ENCODE results near the gene ARHGEF11. TPM values are rescaled to one million over a fixed set of nuclear protein-coding genes. Genes with fewer than 3 reads are reported as not detected.

ARHGEF11 gene
- total RNA-seq, 1 donor from 2014 or later: 29.1 TPM

- H3K4me3 ChIP-seq: peak overlapping the region; percentile 6
- peak overlapping the region; percentile 94 for H3K27ac ChIP-seq (replicated peaks)
- TF ChIP-seq CTCF (IDR thresholded peaks at IDR 0.05; ENCODE audit: borderline replicate concordance): no peak
- H3K4me1 ChIP-seq: peaks cover 97% of the 10 kb centered on the region
- H3K27me3 ChIP-seq (ENCODE audit: low read depth): peaks cover 26% of the 10 kb centered on the region
- intact Hi-C loops (cut with micrococcal nuclease): no loop called here
- no peaks in the 10 kb centered on the region for H3K9me3 ChIP-seq (replicated peaks)
- H3K36me3 ChIP-seq: peaks cover 17% of the 10 kb centered on the region
- DNase-seq: no peak
Measured at GRCh38 chr1:156901966-156902915, 143.3 kb downstream of the ARHGEF11 start.

- Histone ChIP-seq H3K9me3 (replicated peaks) (no peaks in the 10 kb centered on the region), H3K4me3 (peak overlapping the region; percentile 6), H3K36me3 (peaks cover 10% of the 10 kb centered on the region), H3K27ac (replicated peaks) (peak overlapping the region; percentile 94), H3K4me1 (peaks cover 97% of the 10 kb centered on the region), H3K27me3 (ENCODE audit: low read depth) (peaks cover 23% of the 10 kb centered on the region)
- TF ChIP-seq CTCF (IDR thresholded peaks at IDR 0.05; ENCODE audit: borderline replicate concordance): no peak
- intact Hi-C loops (cut with micrococcal nuclease): no loop called here
- no peak for DNase-seq
Measured at GRCh38 chr1:156901590-156901900, 144.0 kb downstream of the ARHGEF11 start.

- peaks cover 98% of the 10 kb centered on the region for H3K4me1 ChIP-seq
- H3K27me3 ChIP-seq (ENCODE audit: low read depth): peaks cover 23% of the 10 kb centered on the region
- peak overlapping the region; percentile 94 for H3K27ac ChIP-seq (replicated peaks)
- no peak for TF ChIP-seq CTCF (IDR thresholded peaks at IDR 0.05; ENCODE audit: borderline replicate concordance)
- intact Hi-C loops (cut with micrococcal nuclease): no loop called here
- H3K9me3 ChIP-seq (replicated peaks): no peaks in the 10 kb centered on the region
- no peak for DNase-seq
- H3K4me3 ChIP-seq: peak overlapping the region; percentile 6
- H3K36me3 ChIP-seq: peaks cover 5% of the 10 kb centered on the region
Measured at GRCh38 chr1:156900896-156901589, 144.5 kb downstream of the ARHGEF11 start.

- H3K4me3 ChIP-seq: peak overlapping the region; percentile 72
- no peak for TF ChIP-seq CTCF (IDR thresholded peaks at IDR 0.05; ENCODE audit: borderline replicate concordance)
- H3K4me1 ChIP-seq: peaks cover 99% of the 10 kb centered on the region
- DNase-seq: no peak
- intact Hi-C loops (cut with micrococcal nuclease): no loop called here
- peaks cover 26% of the 10 kb centered on the region for H3K27me3 ChIP-seq (ENCODE audit: low read depth)
- H3K36me3 ChIP-seq: no peaks in the 10 kb centered on the region
- H3K27ac ChIP-seq (replicated peaks): peak overlapping the region; percentile 94
- no peaks in the 10 kb centered on the region for H3K9me3 ChIP-seq (replicated peaks)
Measured at GRCh38 chr1:156899956-156900718, 145.4 kb downstream of the ARHGEF11 start.

GRCh38 chr1:156898971-156899664, 146.4 kb downstream of the ARHGEF11 start:
- no peak for TF ChIP-seq CTCF (IDR thresholded peaks at IDR 0.05; ENCODE audit: borderline replicate concordance)
- intact Hi-C loops (cut with micrococcal nuclease): no loop called here
- peak overlapping the region; percentile 94 for H3K27ac ChIP-seq (replicated peaks)
- H3K27me3 ChIP-seq (ENCODE audit: low read depth): peaks cover 35% of the 10 kb centered on the region
- no peaks in the 10 kb centered on the region for H3K36me3 ChIP-seq
- no peak for DNase-seq
- H3K9me3 ChIP-seq (replicated peaks): no peaks in the 10 kb centered on the region
- peak overlapping the region; percentile 72 for H3K4me3 ChIP-seq
- H3K4me1 ChIP-seq: peaks cover 100% of the 10 kb centered on the region
